KMS-11 (cell line): ENCODE results near the gene MAP2K2.

ENCODE experiments used
- H2AFZ ChIP-seq: fragments of 200-600 bp; sonication (generic); 2 replicates; pipeline ENCODE4 v1.6.1; 2016; ENCODE audit warnings: antibody characterized with exemption, mixed run types, low read depth
- H3K27ac ChIP-seq: fragments of 200-600 bp; sonication (generic); 2 replicates; pipeline ENCODE4 v1.6.1; 2016; ENCODE audit warnings: mild to moderate bottlenecking, mixed run types
- H3K27me3 ChIP-seq: fragments of 200-600 bp; sonication (generic); 2 replicates; pipeline ENCODE4 v1.6.1; 2017; ENCODE audit warnings: mild to moderate bottlenecking, low read depth, mixed run types, moderate library complexity; ENCODE audit not compliant: insufficient read depth
- H3K36me3 ChIP-seq: fragments of 200-600 bp; sonication (generic); 2 replicates; pipeline ENCODE4 v1.6.1; 2017; ENCODE audit warnings: mild to moderate bottlenecking, mixed run types; ENCODE audit not compliant: insufficient read depth
- H3K4me1 ChIP-seq: fragments of 200-600 bp; sonication (generic); 2 replicates; pipeline ENCODE4 v1.6.1; 2016; ENCODE audit warnings: mild to moderate bottlenecking, low read depth, mixed run types; ENCODE audit not compliant: poor library complexity, severe bottlenecking
- H3K4me2 ChIP-seq: fragments of 200-600 bp; sonication (generic); 2 replicates; pipeline ENCODE4 v1.7.0; 2016; ENCODE audit warnings: mild to moderate bottlenecking, mixed run types
- H3K4me3 ChIP-seq: fragments of 200-600 bp; sonication (generic); IDR thresholded peaks from 2 replicates; pipeline ENCODE4 v1.6.1; 2017; ENCODE audit warnings: low read depth, low read length, mixed read lengths; ENCODE audit not compliant: insufficient read depth
- H3K79me2 ChIP-seq: fragments of 200-600 bp; sonication (generic); 2 replicates; pipeline ENCODE4 v1.6.1; 2016; ENCODE audit warnings: low read depth, mixed run types; ENCODE audit not compliant: insufficient read depth
- H3K9ac ChIP-seq: fragments of 200-600 bp; sonication (generic); 2 replicates; pipeline ENCODE4 v1.6.1; 2016; ENCODE audit warnings: mild to moderate bottlenecking, mixed run types
- H4K20me1 ChIP-seq: fragments of 200-600 bp; sonication (generic); 2 replicates; pipeline ENCODE4 v1.6.1; 2016; ENCODE audit warnings: mild to moderate bottlenecking, mixed run types; ENCODE audit not compliant: insufficient read depth
- CTCF ChIP-seq: fragments of 200-600 bp; sonication (generic); conservative IDR thresholded peaks from 2 replicates; pipeline ENCODE4 v1.6.1; 2017; ENCODE audit warnings: low read depth, mild to moderate bottlenecking, antibody characterized with exemption, low read length, moderate library complexity, mixed read lengths

MAP2K2 gene

GRCh38 chr19:4062419-4063368, 61.2 kb downstream of the MAP2K2 start:
- H2AFZ ChIP-seq, result no peak overlapping the region
- no peak overlapping the region for H3K27ac ChIP-seq
- H3K4me2 ChIP-seq, result no peak overlapping the region
- H3K27me3 ChIP-seq, result no peaks in the 10 kb centered on the region
- no peak overlapping the region for H3K4me3 ChIP-seq
- no peak overlapping the region; the same call in 1 of the 2 replicates for H3K9ac ChIP-seq
- TF ChIP-seq CTCF, result no peak
- peaks cover 71% of the 10 kb centered on the region for H3K79me2 ChIP-seq
- H3K4me1 ChIP-seq, result peaks cover 12% of the 10 kb centered on the region
- H3K36me3 ChIP-seq, result no peaks in the 10 kb centered on the region
- peaks cover 25% of the 10 kb centered on the region; the same call in 1 of the 2 replicates for H4K20me1 ChIP-seq

- Histone ChIP-seq H3K9ac (no peak overlapping the region), H4K20me1 (peaks cover 25% of the 10 kb centered on the region; the same call in 1 of the 2 replicates), H3K79me2 (peaks cover 80% of the 10 kb centered on the region), H2AFZ (no peak overlapping the region), H3K4me2 (no peak overlapping the region), H3K27me3 (no peaks in the 10 kb centered on the region), H3K36me3 (no peaks in the 10 kb centered on the region), H3K4me3 (no peak overlapping the region), H3K27ac (no peak overlapping the region), H3K4me1 (peaks cover 12% of the 10 kb centered on the region)
- no peak for TF ChIP-seq CTCF
These were observed 62.1 kb downstream of the MAP2K2 start for GRCh38 chr19:4061683-4062418.

DNA sequence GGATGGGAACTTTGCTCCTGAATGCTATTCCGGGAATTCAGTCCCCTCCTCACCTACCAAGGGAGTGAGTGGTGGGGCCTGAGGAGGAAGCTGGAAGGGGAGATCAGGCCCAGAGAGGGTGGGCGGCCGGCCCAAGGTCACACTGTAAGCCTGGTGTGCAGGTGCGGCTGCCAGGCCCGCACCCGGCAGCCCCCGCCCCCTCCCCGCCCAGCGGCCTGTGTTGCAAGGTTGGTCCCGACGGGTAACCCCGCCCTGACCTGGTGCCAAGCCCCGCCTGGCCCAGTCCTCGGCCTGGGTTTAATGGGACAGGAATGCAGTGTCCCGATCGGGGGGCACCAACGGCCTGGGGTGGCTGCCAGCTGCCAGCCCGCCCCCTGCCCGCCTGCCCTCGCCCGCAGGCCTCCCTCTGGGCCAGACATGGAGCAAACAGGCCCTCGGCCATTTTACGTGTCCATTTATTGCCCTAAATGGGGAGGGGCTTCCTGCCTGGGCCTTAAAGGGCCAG, 62.7 kb downstream of the MAP2K2 start:
- no peak overlapping the region for H3K4me3 ChIP-seq
- no peaks in the 10 kb centered on the region for H3K27me3 ChIP-seq
- H3K79me2 ChIP-seq, result peaks cover 85% of the 10 kb centered on the region
- H3K4me1 ChIP-seq, result peaks cover 12% of the 10 kb centered on the region
- H3K4me2 ChIP-seq, result no peak overlapping the region
- no peak overlapping the region for H2AFZ ChIP-seq
- no peak overlapping the region for H3K9ac ChIP-seq
- TF ChIP-seq CTCF, result no peak
- no peak overlapping the region for H3K27ac ChIP-seq
- peaks cover 25% of the 10 kb centered on the region; the same call in 1 of the 2 replicates for H4K20me1 ChIP-seq
- H3K36me3 ChIP-seq, result no peaks in the 10 kb centered on the region

DNA sequence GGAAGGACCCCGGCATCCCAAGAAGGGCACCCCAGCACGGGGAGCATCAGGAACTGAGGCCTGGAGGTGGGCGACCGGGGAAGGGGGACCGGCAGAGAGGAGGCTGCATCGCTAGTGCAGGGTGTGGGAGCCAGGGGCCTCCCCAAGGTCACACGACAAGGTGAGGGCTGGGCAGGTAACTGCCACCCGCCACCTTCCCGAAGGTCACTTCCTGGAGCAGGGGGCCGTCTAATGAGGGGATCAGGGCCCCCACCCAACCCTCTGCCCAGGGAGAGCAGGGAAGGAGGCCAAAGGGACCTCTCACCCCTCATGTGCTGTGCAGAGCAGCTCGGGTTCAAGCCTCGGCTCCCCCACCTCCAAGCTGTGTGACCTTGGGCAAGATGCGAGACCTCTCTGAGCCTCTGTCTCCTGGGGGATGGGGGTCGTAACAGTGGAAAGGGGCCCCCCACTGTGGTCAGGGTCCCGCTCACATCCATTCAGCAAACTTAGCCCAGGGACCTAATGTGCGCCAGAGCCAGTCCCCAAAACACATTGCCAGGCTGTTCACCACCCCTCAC, 63.2 kb downstream of the MAP2K2 start:
- H3K27ac ChIP-seq, result no peak overlapping the region
- H4K20me1 ChIP-seq, result peaks cover 25% of the 10 kb centered on the region; the same call in 1 of the 2 replicates

More for the DNA sequence above, 63.2 kb downstream of the MAP2K2 start:
- H3K36me3 ChIP-seq, result no peaks in the 10 kb centered on the region
- no peak for TF ChIP-seq CTCF
- no peak overlapping the region for H3K9ac ChIP-seq
- H3K27me3 ChIP-seq, result no peaks in the 10 kb centered on the region
- no peak overlapping the region for H3K4me3 ChIP-seq
- peaks cover 12% of the 10 kb centered on the region for H3K4me1 ChIP-seq
- peaks cover 90% of the 10 kb centered on the region for H3K79me2 ChIP-seq
- H2AFZ ChIP-seq, result no peak overlapping the region
- H3K4me2 ChIP-seq, result no peak overlapping the region
